Sigmoid colon (tissue), 4 donors: ENCODE measurements around the gene RAPGEF2.
"Not testable (repeated sequence)": the region's sequence is repeated elsewhere in the genome, so short reads cannot be mapped to it uniquely, and the experiment has no call there.

Experiments used
- POLR2AphosphoS5 ChIP-seq, 4 donors: sonication (generic); formaldehyde crosslinking; IDR thresholded peaks; one replicate each; pipeline ENCODE4 v1.6.1; 2017; ENCODE audit warnings: antibody characterized with exemption in 4 of 4
- TF ChIP-seq, protein P1 (sequence below), 4 experiments: fragments of 450-650 bp in 3 of 4; fragments of 200-600 bp in 1 of 4; IDR thresholded peaks; one replicate each; pipeline ENCODE4 v1.5.1; 2016 to 2019; ENCODE audit warnings: antibody characterized with exemption in 4 of 4, mild to moderate bottlenecking in 3 of 4, moderate library complexity in 2 of 4

DNA sequence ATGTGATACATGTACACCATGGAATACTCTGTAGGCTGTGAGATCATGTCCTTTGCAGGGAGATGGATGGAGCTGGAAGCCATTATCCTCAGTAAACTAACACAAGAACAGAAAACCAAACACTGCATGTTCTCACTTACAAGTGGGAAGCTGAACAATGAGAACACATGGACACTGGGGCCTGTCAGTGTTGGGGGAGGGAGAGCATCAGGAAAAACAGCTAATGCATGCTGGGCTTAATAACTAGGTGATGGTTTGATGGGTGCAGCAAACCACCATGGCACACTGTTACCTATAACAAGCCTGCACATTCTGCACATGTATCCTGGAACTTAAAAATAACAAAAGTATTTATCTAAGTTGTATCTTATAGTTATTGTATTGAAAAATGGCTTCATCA is 13.8 kb downstream of the RAPGEF2 start:
- TF ChIP-seq, protein P1, sequence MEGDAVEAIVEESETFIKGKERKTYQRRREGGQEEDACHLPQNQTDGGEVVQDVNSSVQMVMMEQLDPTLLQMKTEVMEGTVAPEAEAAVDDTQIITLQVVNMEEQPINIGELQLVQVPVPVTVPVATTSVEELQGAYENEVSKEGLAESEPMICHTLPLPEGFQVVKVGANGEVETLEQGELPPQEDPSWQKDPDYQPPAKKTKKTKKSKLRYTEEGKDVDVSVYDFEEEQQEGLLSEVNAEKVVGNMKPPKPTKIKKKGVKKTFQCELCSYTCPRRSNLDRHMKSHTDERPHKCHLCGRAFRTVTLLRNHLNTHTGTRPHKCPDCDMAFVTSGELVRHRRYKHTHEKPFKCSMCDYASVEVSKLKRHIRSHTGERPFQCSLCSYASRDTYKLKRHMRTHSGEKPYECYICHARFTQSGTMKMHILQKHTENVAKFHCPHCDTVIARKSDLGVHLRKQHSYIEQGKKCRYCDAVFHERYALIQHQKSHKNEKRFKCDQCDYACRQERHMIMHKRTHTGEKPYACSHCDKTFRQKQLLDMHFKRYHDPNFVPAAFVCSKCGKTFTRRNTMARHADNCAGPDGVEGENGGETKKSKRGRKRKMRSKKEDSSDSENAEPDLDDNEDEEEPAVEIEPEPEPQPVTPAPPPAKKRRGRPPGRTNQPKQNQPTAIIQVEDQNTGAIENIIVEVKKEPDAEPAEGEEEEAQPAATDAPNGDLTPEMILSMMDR (IDR thresholded peaks at IDR 0.05), result not testable (repeated sequence)
- not testable (repeated sequence) for TF ChIP-seq POLR2AphosphoS5 (IDR thresholded peaks at IDR 0.05)
